Transverse colon (tissue), 4 donors: Measurements from ENCODE around the gene TMEM270.

Source experiments
- EP300 ChIP-seq: sonication (generic); formaldehyde crosslinking; IDR thresholded peaks from one replicate; pipeline ENCODE4 v1.6.1; 2017; ENCODE audit warnings: antibody characterized with exemption, low read depth
- POLR2A ChIP-seq: fragments of 450-650 bp; IDR thresholded peaks from one replicate; pipeline ENCODE4 v1.6.1; 2016; ENCODE audit warnings: antibody characterized with exemption, mild to moderate bottlenecking, moderate library complexity
- POLR2AphosphoS5 ChIP-seq, 3 donors: sonication (generic); formaldehyde crosslinking; IDR thresholded peaks; one replicate each; pipeline ENCODE4 v1.6.1; 2016; ENCODE audit warnings: antibody characterized with exemption in 3 of 3
- TF ChIP-seq, protein P1 (sequence below), 5 experiments: fragments of 200-600 bp in 3 of 5; fragments of 450-650 bp in 2 of 5; sonication (generic) in 3 of 5; IDR thresholded peaks; 1 replicate in 2 of 5; 2 replicates in 3 of 5; pipeline ENCODE4 v1.5.1; 2016 to 2017; ENCODE audit warnings: antibody characterized with exemption in 5 of 5, inconsistent platforms in 3 of 5, mild to moderate bottlenecking in 2 of 5, moderate library complexity in 1 of 5

DNA sequence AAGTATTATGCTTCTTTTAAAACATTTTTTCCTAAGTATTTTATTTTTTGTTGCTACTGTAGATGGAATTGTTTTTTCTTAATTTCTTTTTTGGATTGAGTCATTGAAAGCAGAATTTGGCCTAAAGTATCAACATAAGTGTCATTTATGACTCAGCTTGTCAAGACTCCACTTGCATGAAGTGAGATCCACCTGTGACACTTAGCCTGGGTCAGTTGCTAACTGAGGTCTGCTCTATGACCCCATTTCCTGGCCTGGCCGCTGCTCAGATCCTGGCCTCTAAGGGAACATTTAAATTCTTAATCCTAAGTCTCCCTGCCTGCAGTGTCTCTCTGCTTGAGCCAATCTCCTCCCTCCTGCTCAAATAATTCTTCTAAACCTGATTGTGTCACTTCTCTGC, 35.5 kb downstream of the TMEM270 start:
- TF ChIP-seq, protein P1, sequence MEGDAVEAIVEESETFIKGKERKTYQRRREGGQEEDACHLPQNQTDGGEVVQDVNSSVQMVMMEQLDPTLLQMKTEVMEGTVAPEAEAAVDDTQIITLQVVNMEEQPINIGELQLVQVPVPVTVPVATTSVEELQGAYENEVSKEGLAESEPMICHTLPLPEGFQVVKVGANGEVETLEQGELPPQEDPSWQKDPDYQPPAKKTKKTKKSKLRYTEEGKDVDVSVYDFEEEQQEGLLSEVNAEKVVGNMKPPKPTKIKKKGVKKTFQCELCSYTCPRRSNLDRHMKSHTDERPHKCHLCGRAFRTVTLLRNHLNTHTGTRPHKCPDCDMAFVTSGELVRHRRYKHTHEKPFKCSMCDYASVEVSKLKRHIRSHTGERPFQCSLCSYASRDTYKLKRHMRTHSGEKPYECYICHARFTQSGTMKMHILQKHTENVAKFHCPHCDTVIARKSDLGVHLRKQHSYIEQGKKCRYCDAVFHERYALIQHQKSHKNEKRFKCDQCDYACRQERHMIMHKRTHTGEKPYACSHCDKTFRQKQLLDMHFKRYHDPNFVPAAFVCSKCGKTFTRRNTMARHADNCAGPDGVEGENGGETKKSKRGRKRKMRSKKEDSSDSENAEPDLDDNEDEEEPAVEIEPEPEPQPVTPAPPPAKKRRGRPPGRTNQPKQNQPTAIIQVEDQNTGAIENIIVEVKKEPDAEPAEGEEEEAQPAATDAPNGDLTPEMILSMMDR (IDR thresholded peaks at IDR 0.05) = no peak
- no peak for TF ChIP-seq POLR2AphosphoS5 (IDR thresholded peaks at IDR 0.05)
- no peak for TF ChIP-seq EP300
- TF ChIP-seq POLR2A = no peak
